GOT3 (cell line): ENCODE results near the gene RHOU.

Source experiments
- DNase-seq: peaks from one replicate; lab custom pipeline; 2025; ENCODE audit warnings: mixed read lengths; lab: John Stamatoyannopoulos, UW

Gene RHOU

GRCh38 chr1:228737601-228738041, 2.3 kb downstream of the RHOU start:
- no peak for DNase-seq

GRCh38 chr1:228739826-228740225, 4.5 kb downstream of the RHOU start:
- no peak for DNase-seq

- no peak for DNase-seq
Measured at GRCh38 chr1:228740543-228741317, 5.5 kb downstream of the RHOU start.

DNA sequence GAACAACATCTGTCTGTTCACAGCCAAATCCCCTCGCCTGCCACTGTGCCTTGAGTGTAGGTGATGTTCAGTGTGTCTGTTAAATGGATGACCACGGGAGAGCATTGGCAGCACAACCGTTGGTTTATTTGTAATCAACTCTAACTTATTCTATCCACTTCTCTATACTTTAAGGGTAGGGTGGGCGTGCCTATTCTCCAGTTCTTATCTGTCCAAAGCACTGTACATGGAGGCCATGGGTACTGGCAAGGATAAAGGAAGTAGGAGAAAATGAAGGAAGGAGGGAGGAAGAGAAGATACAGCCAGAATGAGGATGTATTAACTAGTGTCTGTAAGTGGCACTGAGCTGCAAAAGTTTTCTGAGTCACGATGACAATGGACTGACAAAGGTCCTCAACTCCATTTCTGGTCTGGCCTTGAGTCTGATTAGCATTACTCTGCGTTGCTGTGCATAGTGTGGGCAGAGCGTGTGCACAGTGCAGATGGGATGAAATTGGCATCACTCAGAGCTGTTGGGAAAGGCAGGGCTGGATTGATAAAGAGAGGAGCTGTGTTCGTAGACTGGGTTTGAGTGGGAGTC, 7.1 kb downstream of the RHOU start:
- no peak for DNase-seq

- no peak for DNase-seq
Measured at GRCh38 chr1:228743405-228743804, 8.1 kb downstream of the RHOU start.

DNA sequence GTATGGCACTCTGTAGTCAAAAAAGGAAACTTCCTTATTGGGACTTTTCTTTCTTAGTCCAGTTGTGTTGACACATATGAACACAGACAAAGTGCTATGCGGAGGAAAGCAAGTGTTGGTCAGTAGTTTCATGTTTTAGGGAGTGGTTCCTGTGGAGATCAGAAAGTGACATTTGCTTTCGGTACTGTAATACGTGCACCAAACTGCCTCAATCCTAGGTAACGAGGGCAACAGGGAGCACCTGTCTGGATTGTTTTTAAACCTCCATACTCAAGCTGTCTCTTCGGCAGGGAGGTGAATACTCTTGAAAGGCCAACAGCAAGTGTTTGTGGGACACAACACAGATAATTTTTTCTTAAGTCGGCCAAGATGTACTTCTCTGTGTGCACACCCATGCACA, 9.1 kb downstream of the RHOU start:
- DNase-seq: no peak

DNA sequence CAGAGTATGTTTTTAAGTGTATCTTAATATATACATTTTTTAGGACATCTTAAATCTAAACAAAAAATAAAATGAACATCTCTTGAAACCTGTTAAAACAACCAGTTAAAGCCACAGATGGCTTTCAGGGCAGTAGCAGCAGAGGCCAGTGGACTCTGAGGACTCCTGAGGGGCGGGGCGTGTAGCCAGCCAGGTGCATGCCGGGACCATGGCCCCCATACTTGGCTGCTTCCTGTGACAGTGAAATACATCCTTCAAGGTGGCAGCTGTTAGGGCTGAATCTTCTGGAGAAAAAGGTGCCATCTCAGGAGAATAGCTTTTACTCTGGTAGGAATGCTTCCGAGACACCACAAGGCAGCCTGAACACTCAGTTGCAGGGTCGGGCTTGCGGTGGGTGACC, 9.6 kb downstream of the RHOU start:
- no peak for DNase-seq

- DNase-seq: no peak
Measured at GRCh38 chr1:228745497-228745896, 10.2 kb downstream of the RHOU start.

DNA sequence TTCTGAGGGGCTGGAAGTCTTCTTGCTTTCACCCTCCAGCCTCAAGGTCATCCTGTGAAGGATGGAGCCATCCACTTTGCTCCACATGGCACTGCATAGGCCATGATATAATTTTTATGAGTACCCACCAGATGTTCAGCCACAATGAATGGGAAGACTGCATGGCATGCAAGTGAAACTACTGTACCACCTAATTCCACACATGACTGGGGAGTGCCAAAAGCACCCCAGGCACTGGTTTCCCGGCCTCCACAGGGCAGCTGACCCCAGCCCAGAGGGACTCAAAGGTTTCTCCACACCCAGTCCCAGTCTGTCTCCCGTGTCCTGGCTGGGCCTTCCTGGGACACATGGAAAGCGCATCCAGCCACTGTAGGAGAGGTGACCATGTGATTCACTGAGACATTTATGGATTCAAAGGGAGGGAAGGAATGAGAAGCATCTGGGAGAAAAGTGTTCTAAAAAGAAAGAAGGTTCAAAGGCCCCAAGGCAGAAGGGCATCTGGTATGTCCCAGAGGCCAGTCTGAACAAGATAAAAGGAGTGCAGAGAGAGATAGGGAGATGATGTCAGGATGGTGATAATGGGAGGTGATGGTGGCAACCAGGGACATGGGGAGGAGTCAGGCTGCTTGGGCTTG, 12.1 kb downstream of the RHOU start:
- DNase-seq: no peak

- DNase-seq: no peak
Measured at GRCh38 chr1:228748029-228748428, 12.8 kb downstream of the RHOU start.

- DNase-seq: no peak
Measured at GRCh38 chr1:228748431-228748830, 13.2 kb downstream of the RHOU start.

DNA sequence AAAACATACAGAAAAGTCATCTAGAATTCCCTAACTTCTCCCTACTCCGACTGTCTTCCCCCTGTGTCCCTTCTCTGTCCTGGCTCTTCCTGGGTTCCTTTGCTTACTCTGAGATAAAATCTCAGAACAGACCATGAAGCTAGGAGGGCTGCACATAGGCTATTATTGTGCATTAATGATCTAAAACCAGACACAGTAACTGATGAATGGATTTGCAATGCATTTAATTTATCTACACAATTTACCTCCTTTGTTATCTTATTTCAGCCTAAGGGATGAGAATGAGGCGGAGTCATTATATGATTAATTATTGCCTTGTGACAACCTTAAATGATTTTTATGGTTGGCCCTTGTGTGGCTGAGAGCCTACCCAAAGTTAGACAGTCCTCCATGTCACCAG, 14.5 kb downstream of the RHOU start:
- DNase-seq: no peak

DNA sequence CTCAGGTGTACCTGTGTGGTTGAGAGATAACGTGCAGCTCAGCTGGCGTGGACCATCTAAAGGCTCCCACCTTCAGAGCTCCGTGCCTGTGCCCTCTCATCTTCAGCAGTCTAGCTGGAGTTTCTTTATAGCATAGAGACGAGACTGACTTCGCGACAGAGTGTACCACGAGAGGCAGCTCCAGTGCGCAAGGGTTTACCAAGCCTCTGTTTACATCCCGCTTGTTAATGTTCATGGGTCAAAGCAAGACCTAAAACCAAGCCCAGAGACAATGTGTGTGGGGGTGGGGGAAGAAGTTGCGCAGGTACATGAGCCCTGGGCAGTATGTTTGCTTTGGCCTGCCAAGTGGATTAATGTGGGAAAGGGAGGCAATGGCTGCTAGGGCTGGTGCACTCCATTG, 15.6 kb downstream of the RHOU start:
- no peak for DNase-seq

DNA sequence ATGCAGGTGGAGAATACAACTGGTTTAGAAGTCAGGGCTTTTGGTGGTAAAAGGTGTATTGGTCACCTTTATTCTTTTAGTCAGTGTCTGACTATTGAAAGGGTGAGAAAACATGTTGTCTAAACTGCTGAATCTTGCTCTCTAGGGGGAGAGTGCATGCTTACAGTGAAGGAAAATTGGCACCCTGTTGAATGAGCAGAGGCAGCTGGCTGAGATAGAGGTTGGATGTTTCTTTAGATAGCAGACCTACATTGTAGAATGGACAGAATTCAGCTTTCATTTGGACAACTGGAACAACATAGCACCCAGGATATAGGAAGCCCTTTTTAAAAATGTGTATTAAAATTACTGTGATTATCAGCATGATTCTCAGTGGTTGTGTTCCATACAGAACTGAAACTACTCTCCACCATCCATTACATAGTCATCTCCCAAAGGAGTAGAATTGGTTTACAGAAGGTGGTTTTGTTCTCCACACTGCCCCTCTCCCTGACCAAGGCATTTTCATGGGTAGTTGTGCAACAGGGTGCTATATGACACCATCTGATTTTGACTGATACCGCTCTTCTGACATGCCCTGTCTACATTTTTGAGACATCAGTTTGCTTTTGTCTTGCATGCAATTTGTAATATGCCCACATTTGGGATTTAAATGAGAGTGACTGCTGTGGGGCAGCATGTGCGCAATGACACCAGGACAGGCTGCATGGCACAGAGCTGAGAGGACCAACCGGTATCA, 16.2 kb downstream of the RHOU start:
- no peak for DNase-seq

DNA sequence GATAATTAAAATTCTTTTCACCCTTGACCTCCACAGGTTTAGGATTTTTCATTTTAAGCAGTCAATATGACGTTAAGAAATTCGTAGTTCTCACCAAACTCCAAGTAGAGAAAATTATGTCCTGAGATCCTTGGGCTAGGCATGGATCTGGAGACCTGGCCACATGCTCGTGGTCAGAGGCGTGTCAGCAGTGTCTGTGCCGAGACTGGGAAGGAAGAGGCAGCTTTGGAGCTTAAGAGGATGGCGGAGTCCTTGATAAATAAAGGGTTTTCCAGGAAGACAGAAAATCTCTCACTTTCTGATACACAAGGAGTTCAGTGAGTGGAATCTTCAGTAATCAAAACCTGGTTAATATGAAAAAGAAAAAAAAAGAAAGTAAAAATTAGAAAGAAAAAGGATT, 17.0 kb downstream of the RHOU start:
- DNase-seq: no peak

DNA sequence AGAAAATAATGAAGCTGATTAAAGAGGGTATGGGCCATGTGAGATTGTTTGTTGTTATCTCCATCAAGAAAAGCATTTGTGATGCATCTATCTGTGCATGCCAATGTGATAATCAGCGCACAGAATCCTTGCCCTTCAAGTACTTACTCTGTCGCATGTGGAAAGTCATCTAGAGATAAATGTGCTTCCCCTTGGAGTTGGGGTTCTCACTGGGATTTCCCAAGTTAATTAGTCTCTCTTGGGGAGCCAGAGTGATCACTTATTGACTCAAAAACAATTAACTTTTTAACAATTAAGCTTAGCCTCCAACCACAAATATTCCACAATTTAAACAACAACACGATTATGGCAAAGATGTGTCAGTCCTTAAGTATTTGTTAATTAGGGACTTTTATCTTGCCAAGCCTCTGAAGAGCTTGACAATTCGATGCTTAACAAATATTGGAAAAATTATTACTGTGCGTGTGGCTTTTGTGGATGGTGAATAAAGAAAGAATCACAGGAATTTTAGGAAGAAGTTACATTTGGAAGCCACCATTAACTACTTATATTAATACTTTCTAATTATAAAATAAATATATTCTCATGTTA, 17.5 kb downstream of the RHOU start:
- no peak for DNase-seq

- DNase-seq: no peak
Measured at GRCh38 chr1:228753287-228753686, 18.0 kb downstream of the RHOU start.

- DNase-seq: no peak
Measured at GRCh38 chr1:228753786-228754360, 18.6 kb downstream of the RHOU start.

DNA sequence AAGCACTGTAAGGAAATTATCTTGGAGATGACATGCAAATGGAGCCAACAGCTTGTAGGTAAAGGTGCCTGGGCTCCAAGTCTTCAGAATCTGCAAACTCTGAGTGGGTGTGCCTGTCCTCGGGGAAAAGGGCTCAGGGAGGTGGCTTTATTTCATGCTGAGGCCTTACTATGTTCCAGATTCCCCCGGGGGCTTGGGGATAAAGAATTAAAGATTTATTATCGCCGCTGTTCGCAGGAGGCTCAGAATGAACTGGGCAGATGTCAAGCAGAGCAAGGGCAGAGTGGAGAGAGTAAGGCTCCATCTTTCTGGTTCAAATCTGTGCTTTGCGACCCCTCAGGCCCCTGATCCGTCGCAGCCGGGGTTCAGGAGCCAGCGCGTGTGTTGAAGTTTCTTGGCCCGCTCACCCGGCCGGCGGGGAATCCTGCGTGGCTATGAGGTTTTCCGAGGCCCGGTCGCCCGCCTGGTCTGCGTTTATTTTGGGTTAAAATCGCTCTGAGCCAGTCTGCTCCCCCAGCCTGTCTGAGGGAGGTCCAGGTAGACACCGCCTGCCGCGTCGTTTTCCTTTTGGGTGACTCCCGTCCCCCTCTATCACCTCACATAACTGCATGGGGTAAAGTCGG, 19.5 kb downstream of the RHOU start:
- no peak for DNase-seq

DNA sequence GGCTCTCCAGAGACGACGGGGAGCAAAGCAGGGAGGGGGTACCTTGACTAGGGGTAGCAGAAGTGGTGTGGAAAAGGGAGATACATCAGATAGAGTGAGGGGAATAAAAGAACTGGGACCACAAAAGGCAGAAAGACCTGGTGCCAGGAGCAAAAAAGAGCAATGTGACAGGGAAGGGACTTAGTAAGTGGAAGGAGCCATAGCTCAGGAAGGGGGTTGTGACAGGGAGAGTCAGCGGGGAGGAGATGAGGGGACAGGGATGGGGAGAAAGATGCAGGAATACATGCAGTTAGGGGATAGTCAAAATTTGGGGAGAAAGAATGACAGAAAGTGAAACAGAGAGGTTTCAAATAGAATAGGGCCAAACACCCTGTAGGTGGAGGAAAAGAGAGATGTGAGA, 20.5 kb downstream of the RHOU start:
- no peak for DNase-seq

- no peak for DNase-seq
Measured at GRCh38 chr1:228756457-228756856, 21.2 kb downstream of the RHOU start.
